Trophoblast cell (in vitro differentiated cells and primary cell): ENCODE data around the gene BLOC1S2.

Experiments used
- DNase-seq, 2 donors: peaks; one replicate each; pipeline ENCODE4 v3.0.0-alpha.2; 2016
- H2AFZ ChIP-seq: 2 replicates; pipeline ENCODE4 v1.6.1; 2013; ENCODE audit warnings: low read length, moderate library complexity, mild to moderate bottlenecking; ENCODE audit not compliant: insufficient read depth, poor library complexity
- H2AK5ac ChIP-seq: 2 replicates; pipeline ENCODE4 v1.6.1; 2013; ENCODE audit warnings: mild to moderate bottlenecking, low read length
- H2BK120ac ChIP-seq: 2 replicates; pipeline ENCODE4 v1.6.1; 2013; ENCODE audit warnings: low read length, mild to moderate bottlenecking, moderate library complexity; ENCODE audit not compliant: insufficient read depth, poor library complexity
- H2BK12ac ChIP-seq: 2 replicates; pipeline ENCODE4 v1.6.1; 2013; ENCODE audit warnings: mild to moderate bottlenecking, low read length, moderate library complexity
- H2BK5ac ChIP-seq: 2 replicates; pipeline ENCODE4 v1.6.1; 2013; ENCODE audit warnings: low read length, low read depth, moderate library complexity, mild to moderate bottlenecking; ENCODE audit not compliant: poor library complexity
- H3K14ac ChIP-seq: 2 replicates; pipeline ENCODE4 v1.6.1; 2013; ENCODE audit warnings: mild to moderate bottlenecking, low read length
- H3K18ac ChIP-seq: 2 replicates; pipeline ENCODE4 v1.6.1; 2013; ENCODE audit warnings: mild to moderate bottlenecking, low read length
- H3K23ac ChIP-seq: 2 replicates; pipeline ENCODE4 v1.6.1; 2013; ENCODE audit warnings: low read length
- H3K27ac ChIP-seq: 2 replicates; pipeline ENCODE4 v1.5.1; 2013; ENCODE audit warnings: low read depth, mild to moderate bottlenecking, inconsistent platforms, low read length, moderate library complexity
- H3K27me3 ChIP-seq: 2 replicates; pipeline ENCODE4 v1.6.1; 2013; ENCODE audit warnings: inconsistent platforms, mild to moderate bottlenecking, low read length, moderate library complexity; ENCODE audit not compliant: insufficient read depth
- H3K36me3 ChIP-seq, 2 experiments: 1 replicate in 1 of 2; 2 replicates in 1 of 2; pipeline ENCODE4 v1.6.1; 2013; ENCODE audit warnings: low read length in 2 of 2, mild to moderate bottlenecking in 2 of 2, moderate library complexity in 1 of 2; ENCODE audit not compliant: insufficient read depth in 2 of 2, control insufficient read depth in 1 of 2
- H3K4ac ChIP-seq: 2 replicates; pipeline ENCODE4 v1.6.1; 2013; ENCODE audit warnings: low read depth, mild to moderate bottlenecking, low read length, moderate library complexity
- H3K4me1 ChIP-seq, 2 experiments: 1 replicate in 1 of 2; 2 replicates in 1 of 2; pipeline ENCODE4 v1.6.1; 2013; ENCODE audit warnings: low read length in 2 of 2, mild to moderate bottlenecking in 2 of 2, moderate library complexity in 1 of 2; ENCODE audit not compliant: insufficient read depth in 2 of 2, control insufficient read depth in 1 of 2
- H3K4me2 ChIP-seq: 2 replicates; pipeline ENCODE4 v1.6.1; 2013; ENCODE audit warnings: inconsistent platforms, mild to moderate bottlenecking, low read length, moderate library complexity
- H3K4me3 ChIP-seq: 2 replicates; pipeline ENCODE4 v1.5.1; 2013; ENCODE audit warnings: mild to moderate bottlenecking, low read depth, low read length, inconsistent platforms
- H3K79me1 ChIP-seq: one replicate; pipeline ENCODE4 v1.6.1; 2013; ENCODE audit warnings: low read length
- H3K79me2 ChIP-seq: 2 replicates; pipeline ENCODE4 v1.6.1; 2013; ENCODE audit warnings: low read length, mild to moderate bottlenecking; ENCODE audit not compliant: control insufficient read depth, insufficient read depth, poor library complexity
- H3K9ac ChIP-seq: 2 replicates; pipeline ENCODE4 v1.6.1; 2013; ENCODE audit warnings: mild to moderate bottlenecking, low read length
- H3K9me3 ChIP-seq: 2 replicates; pipeline ENCODE4 v1.6.1; 2013; ENCODE audit warnings: low read depth, mild to moderate bottlenecking, control low read depth, inconsistent platforms, low read length; ENCODE audit not compliant: insufficient read depth
- H4K12ac ChIP-seq: 2 replicates; pipeline ENCODE4 v1.6.1; 2013; ENCODE audit warnings: low read depth, mild to moderate bottlenecking, low read length, moderate library complexity
- H4K8ac ChIP-seq: 2 replicates; pipeline ENCODE4 v1.6.1; 2013; ENCODE audit warnings: low read depth, mild to moderate bottlenecking, low read length, moderate library complexity
- H4K91ac ChIP-seq: one replicate; pipeline ENCODE4 v1.6.1; 2013; ENCODE audit warnings: low read depth, mild to moderate bottlenecking, low read length, moderate library complexity
- WGBS: extraction: QIAGEN DNeasy Blood & Tissue Kit; methylation state at CpG from one replicate; pipeline ENCODE4 v1.1.7; 2013; ENCODE audit warnings: missing lambda C conversion rate; ENCODE audit not compliant: insufficient read length, insufficient coverage; ENCODE audit errors: extremely low coverage; 5-methylcytosine and 5-hydroxymethylcytosine counted together

The BLOC1S2 gene

GRCh38 chr10:100325158-100325557, 38.7 kb upstream of the BLOC1S2 start:
- Histone ChIP-seq H3K18ac (no peak overlapping the region), H3K23ac (no peak overlapping the region), H2BK120ac (no peak overlapping the region), H3K4me1 (no peaks in the 10 kb centered on the region), H3K4me3 (no peak overlapping the region), H3K9ac (no peak overlapping the region), H2BK12ac (no peak overlapping the region), H3K4me2 (no peak overlapping the region), H4K91ac (no peak overlapping the region), H2AK5ac (no peak overlapping the region), H2BK5ac (no peak overlapping the region), H4K8ac (no peak overlapping the region), H4K12ac (no peak overlapping the region), H2AFZ (no peak overlapping the region), H3K27ac (no peak overlapping the region), H3K9me3 (no peaks in the 10 kb centered on the region), H3K79me1 (no peaks in the 10 kb centered on the region), H3K36me3 (no peaks in the 10 kb centered on the region), H3K79me2 (no peaks in the 10 kb centered on the region), H3K4ac (no peak overlapping the region), H3K27me3 (no peaks in the 10 kb centered on the region), H3K14ac (no peak overlapping the region)
- no CpG with 5 or more reads among the region's 7 CpGs for WGBS
- peak in 1 of 2 donors; percentile 37 for DNase-seq

DNA sequence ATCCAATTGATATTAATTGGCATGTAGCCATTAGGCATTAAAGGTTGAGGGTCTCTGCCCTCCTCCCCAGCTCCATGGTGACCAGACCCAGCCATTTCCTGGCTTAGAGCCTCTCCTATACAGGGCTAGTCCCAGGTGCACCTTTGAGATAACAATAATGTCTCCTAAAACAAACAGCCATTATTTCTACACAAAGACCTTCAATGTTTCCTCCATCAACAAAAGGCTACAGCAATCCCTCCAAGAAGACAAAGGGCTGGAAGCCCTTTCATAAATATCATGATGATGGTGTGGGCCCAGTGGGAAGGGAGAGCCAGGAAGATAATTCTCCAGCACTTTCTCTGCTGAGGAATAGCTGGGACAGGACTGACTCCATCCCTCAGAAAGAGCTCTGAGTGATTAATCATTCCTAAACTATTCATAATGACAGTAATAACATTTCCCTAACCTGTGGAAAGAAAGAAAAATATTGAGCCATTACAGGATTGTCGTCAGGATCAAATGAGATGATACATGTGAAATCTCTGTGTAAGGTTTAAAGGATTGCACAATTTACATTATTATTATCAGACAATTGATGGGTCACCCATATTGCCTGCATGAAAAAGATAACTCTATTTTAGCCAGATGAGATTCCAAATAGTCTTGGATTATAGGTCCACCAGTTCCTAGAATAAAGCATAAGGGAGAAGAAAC, 33.4 kb upstream of the BLOC1S2 start:
- Histone ChIP-seq H2AFZ (no peak overlapping the region), H2BK5ac (no peak overlapping the region), H3K27me3 (no peaks in the 10 kb centered on the region), H3K9ac (no peak overlapping the region), H3K14ac (no peak overlapping the region), H2BK12ac (no peak overlapping the region), H3K4me3 (no peak overlapping the region), H2BK120ac (no peak overlapping the region), H3K27ac (no peak overlapping the region), H3K4me1 (no peaks in the 10 kb centered on the region), H3K4ac (no peak overlapping the region), H3K36me3 (no peaks in the 10 kb centered on the region), H4K8ac (no peak overlapping the region), H3K4me2 (no peak overlapping the region), H3K9me3 (no peaks in the 10 kb centered on the region), H3K18ac (no peak overlapping the region), H4K91ac (no peak overlapping the region), H3K79me1 (no peaks in the 10 kb centered on the region), H3K79me2 (no peaks in the 10 kb centered on the region), H4K12ac (no peak overlapping the region), H3K23ac (no peak overlapping the region), H2AK5ac (no peak overlapping the region)
- DNase-seq = no peak
- WGBS = no CpG with 5 or more reads among the region's 1 CpG

- no peak overlapping the region for H3K9ac ChIP-seq
- no peaks in the 10 kb centered on the region for H3K4me1 ChIP-seq
- no peak overlapping the region for H4K8ac ChIP-seq
- H4K12ac ChIP-seq = no peak overlapping the region
- H3K27me3 ChIP-seq = no peaks in the 10 kb centered on the region
- H3K18ac ChIP-seq = no peak overlapping the region
- WGBS = no CpG with 5 or more reads among the region's 4 CpGs
- no peak overlapping the region for H3K4me2 ChIP-seq
- H2AK5ac ChIP-seq = no peak overlapping the region
- H3K36me3 ChIP-seq = no peaks in the 10 kb centered on the region
- no peak overlapping the region for H3K4me3 ChIP-seq
- no peak overlapping the region for H3K23ac ChIP-seq
- H2BK120ac ChIP-seq = no peak overlapping the region
- no peak overlapping the region for H2AFZ ChIP-seq
- no peak overlapping the region for H3K14ac ChIP-seq
- H3K27ac ChIP-seq = no peak overlapping the region
- no peaks in the 10 kb centered on the region for H3K79me1 ChIP-seq
- DNase-seq = peak; percentile 65 to 82
- H4K91ac ChIP-seq = no peak overlapping the region
- H3K79me2 ChIP-seq = no peaks in the 10 kb centered on the region
- H2BK5ac ChIP-seq = no peak overlapping the region
- no peaks in the 10 kb centered on the region for H3K9me3 ChIP-seq
- H2BK12ac ChIP-seq = no peak overlapping the region
- H3K4ac ChIP-seq = no peak overlapping the region
These were observed 31.7 kb upstream of the BLOC1S2 start for GRCh38 chr10:100318207-100318606.

DNA sequence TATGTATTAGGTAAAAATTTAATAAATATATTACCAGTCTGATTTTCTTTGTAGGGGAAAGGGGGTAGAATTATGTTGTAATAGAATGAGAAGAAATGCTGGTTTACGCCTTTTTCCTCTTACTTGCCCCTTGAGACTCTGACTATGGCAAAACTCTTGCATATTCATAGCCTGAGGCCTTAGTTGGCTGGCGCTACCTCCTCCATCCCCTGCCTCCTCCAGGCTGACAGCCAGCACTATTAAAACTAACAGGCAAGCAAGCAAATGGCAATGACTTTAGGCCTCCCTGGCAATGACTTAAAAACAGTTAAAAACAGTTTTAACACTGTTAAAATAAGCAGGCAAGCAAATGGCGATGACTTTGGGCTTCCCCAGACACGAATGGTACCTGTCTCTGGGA, 29.1 kb upstream of the BLOC1S2 start:
- Histone ChIP-seq H3K14ac (no peak overlapping the region), H3K79me1 (no peaks in the 10 kb centered on the region), H3K23ac (no peak overlapping the region), H2AK5ac (no peak overlapping the region), H3K4me1 (no peaks in the 10 kb centered on the region), H3K9me3 (no peaks in the 10 kb centered on the region), H4K8ac (no peak overlapping the region), H3K36me3 (no peaks in the 10 kb centered on the region), H3K27ac (no peak overlapping the region), H2BK5ac (no peak overlapping the region), H2AFZ (no peak overlapping the region), H2BK120ac (no peak overlapping the region), H3K4me2 (no peak overlapping the region), H3K9ac (no peak overlapping the region), H3K4me3 (no peak overlapping the region), H4K12ac (no peak overlapping the region), H3K4ac (no peak overlapping the region), H4K91ac (no peak overlapping the region), H2BK12ac (no peak overlapping the region), H3K18ac (no peak overlapping the region), H3K27me3 (no peaks in the 10 kb centered on the region), H3K79me2 (no peaks in the 10 kb centered on the region)
- peak; percentile 21 to 44 for DNase-seq
- no CpG with 5 or more reads among the region's 4 CpGs for WGBS
